BJ (cell line): ENCODE results near the gene HCAR2. TPM values are rescaled to one million over a fixed set of nuclear protein-coding genes. Genes with fewer than 3 reads are reported as not detected.
"Not testable (repeated sequence)": the region's sequence is repeated elsewhere in the genome, so short reads cannot be mapped to it uniquely, and the experiment has no call there.

ENCODE experiments used
- CTCF ChIA-PET: fragments of 350-600 bp; formaldehyde crosslinking; extraction: SDS; loops from one replicate; lab custom pipeline; 2021; ENCODE audit warnings: antibody characterized with exemption, inconsistent platforms; lab: Yijun Ruan, JAX
- POLR2A ChIA-PET: fragments of 300-600 bp; sonication (Branson Sonifier 250); formaldehyde crosslinking; extraction: SDS; loops from one replicate; lab custom pipeline; 2021; ENCODE audit warnings: antibody characterized with exemption; lab: Charles Lee
- DNase-seq: peaks from one replicate; pipeline ENCODE4 v3.0.0-alpha.2; 2011; ENCODE audit warnings: low read depth
- H3K27me3 ChIP-seq: 2 replicates; pipeline ENCODE4 v1.6.0; 2011; ENCODE audit warnings: low read length; ENCODE audit not compliant: control insufficient read depth, insufficient read depth
- H3K36me3 ChIP-seq: 2 replicates; pipeline ENCODE4 v1.5.1; 2011; ENCODE audit warnings: low read length; ENCODE audit not compliant: control insufficient read depth, insufficient read depth
- H3K4me3 ChIP-seq: 2 replicates; pipeline ENCODE4 v1.5.1; 2011; ENCODE audit warnings: low read depth, mild to moderate bottlenecking, control low read depth, low read length
- polyA plus RNA-seq: library from polyadenylated mRNA; depleted of rRNA; stranded (reverse); fragments of >200 nt; gene quantifications from 2 replicates; pipeline ENCODE4 v1.2.3, GENCODE V29; 2011; rRNA removed
- small RNA-seq: library from RNA; depleted of rRNA; stranded (forward); fragments of <200 nt; gene quantifications from one replicate; pipeline ENCODE3, GENCODE V24; 2012; ENCODE audit warnings: low replicate concordance, low read depth; ENCODE audit not compliant: insufficient read length
- TF ChIP-seq, protein P1 (sequence below): IDR thresholded peaks from 2 replicates; pipeline ENCODE4 v1.5.1; 2011; ENCODE audit warnings: low read depth, mild to moderate bottlenecking, control low read depth, inconsistent platforms, low read length, moderate library complexity; ENCODE audit not compliant: insufficient read depth

HCAR2 gene
- polyA plus RNA-seq, 1 experiment: not detected

- no peaks in the 10 kb centered on the region for H3K36me3 ChIP-seq
- no peaks in the 10 kb centered on the region for H3K27me3 ChIP-seq
- no peak for DNase-seq
- POLR2A ChIA-PET: no interaction called here
- CTCF ChIA-PET: interaction anchor here (1.4 kb wide), 1 partner anchor 8 kb away, joined by 5 read pairs; no protein-coding TSS in a partner anchor
- TF ChIP-seq, protein P1, sequence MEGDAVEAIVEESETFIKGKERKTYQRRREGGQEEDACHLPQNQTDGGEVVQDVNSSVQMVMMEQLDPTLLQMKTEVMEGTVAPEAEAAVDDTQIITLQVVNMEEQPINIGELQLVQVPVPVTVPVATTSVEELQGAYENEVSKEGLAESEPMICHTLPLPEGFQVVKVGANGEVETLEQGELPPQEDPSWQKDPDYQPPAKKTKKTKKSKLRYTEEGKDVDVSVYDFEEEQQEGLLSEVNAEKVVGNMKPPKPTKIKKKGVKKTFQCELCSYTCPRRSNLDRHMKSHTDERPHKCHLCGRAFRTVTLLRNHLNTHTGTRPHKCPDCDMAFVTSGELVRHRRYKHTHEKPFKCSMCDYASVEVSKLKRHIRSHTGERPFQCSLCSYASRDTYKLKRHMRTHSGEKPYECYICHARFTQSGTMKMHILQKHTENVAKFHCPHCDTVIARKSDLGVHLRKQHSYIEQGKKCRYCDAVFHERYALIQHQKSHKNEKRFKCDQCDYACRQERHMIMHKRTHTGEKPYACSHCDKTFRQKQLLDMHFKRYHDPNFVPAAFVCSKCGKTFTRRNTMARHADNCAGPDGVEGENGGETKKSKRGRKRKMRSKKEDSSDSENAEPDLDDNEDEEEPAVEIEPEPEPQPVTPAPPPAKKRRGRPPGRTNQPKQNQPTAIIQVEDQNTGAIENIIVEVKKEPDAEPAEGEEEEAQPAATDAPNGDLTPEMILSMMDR: no peak
- H3K4me3 ChIP-seq: no peak overlapping the region
Measured at GRCh38 chr12:122661246-122661645, 41.9 kb downstream of the HCAR2 start.

- Histone ChIP-seq H3K4me3 (no peak overlapping the region), H3K27me3 (no peaks in the 10 kb centered on the region), H3K36me3 (no peaks in the 10 kb centered on the region)
- TF ChIP-seq, protein P1: no peak
- ChIA-PET POLR2A (no interaction called here), CTCF (interaction anchor here (0.7 to 1.9 kb wide), 3 partner anchors 9 to 93 kb away, joined by 3 to 5 read pairs (median 3); no protein-coding TSS in a partner anchor)
- DNase-seq: no peak
Measured at GRCh38 chr12:122659579-122659978, 43.6 kb downstream of the HCAR2 start.

DNA sequence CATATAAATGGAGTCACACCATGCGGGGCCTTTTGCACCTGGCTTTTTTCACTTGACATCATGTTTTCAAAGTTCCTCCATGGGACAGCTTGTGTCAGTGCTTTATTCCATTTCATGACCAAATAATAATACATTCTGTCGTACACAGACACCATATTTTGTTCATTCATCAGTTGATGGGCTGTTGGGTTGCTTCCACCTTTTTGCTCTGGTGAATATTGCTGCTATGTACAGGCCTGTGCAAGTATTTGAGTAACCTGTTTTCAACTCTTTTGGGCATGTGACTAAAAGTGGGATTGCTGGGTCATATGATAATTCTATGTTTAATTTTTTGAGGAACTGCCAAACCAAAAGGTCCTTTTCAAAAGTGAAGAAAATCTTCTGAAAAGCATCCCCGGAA, 46.9 kb downstream of the HCAR2 start:
- ChIA-PET CTCF (interaction anchor here (1.3 kb wide), 1 partner anchor 13 kb away, joined by 4 read pairs; no protein-coding TSS in a partner anchor), POLR2A (no interaction called here)
- H3K27me3 ChIP-seq: no peaks in the 10 kb centered on the region
- DNase-seq: no peak
- TF ChIP-seq, protein P1: no peak
- H3K36me3 ChIP-seq: no peaks in the 10 kb centered on the region
- H3K4me3 ChIP-seq: no peak overlapping the region

- CTCF ChIA-PET: interaction anchor here (1.2 to 1.3 kb wide), 2 partner anchors 9 to 28 kb away, joined by 3 to 5 read pairs; no protein-coding TSS in a partner anchor
- H3K27me3 ChIP-seq, H3K4me3 ChIP-seq, DNase-seq, POLR2A ChIA-PET, H3K36me3 ChIP-seq: not testable (repeated sequence)
Measured at GRCh38 chr12:122653291-122653690, 49.9 kb downstream of the HCAR2 start.

- no peaks in the 10 kb centered on the region for H3K36me3 ChIP-seq
- DNase-seq: no peak
- no peaks in the 10 kb centered on the region for H3K27me3 ChIP-seq
- H3K4me3 ChIP-seq: no peak overlapping the region
- ChIA-PET CTCF (interaction anchor here (0.6 to 1.1 kb wide), 2 partner anchors 14 to 28 kb away, joined by 3 read pairs; no protein-coding TSS in a partner anchor), POLR2A (no interaction called here)
- TF ChIP-seq, protein P1: no peak
Measured at GRCh38 chr12:122651520-122652224, 51.5 kb downstream of the HCAR2 start.

Small RNA genes lying within 50 kb of the gene (small RNA-seq; reads per million reads assigned to genes)
- gene AC026333.2: not detected

Other genes with a start within 250 kb of the HCAR2 start
- 12.7 and 15.0 TPM in 2 replicates for gene ZCCHC8, start 202.4 kb downstream of the HCAR2 start, polyA plus RNA-seq
- gene RSRC2, start 176.4 kb downstream of the HCAR2 start, polyA plus RNA-seq: 13.4 and 24.3 TPM in 2 replicates
- gene KNTC1, start 176.1 kb downstream of the HCAR2 start, polyA plus RNA-seq: 12.5 and 13.6 TPM in 2 replicates
- gene HCAR3, start 13.5 kb upstream of the HCAR2 start, polyA plus RNA-seq: not detected in 2 replicates
- gene HCAR1, start 27.5 kb upstream of the HCAR2 start, polyA plus RNA-seq: not detected in 2 replicates
- 16.1 and 33.3 TPM in 2 replicates for gene DENR, start 49.5 kb upstream of the HCAR2 start, polyA plus RNA-seq
- 0.09 and 0.15 TPM in 2 replicates for gene CCDC62, start 71.2 kb upstream of the HCAR2 start, polyA plus RNA-seq
- 5.7 and 12.8 TPM in 2 replicates for gene HIP1R, start 132.1 kb upstream of the HCAR2 start, polyA plus RNA-seq
- 17.0 and 18.1 TPM in 2 replicates for gene VPS37B, start 192.8 kb upstream of the HCAR2 start, polyA plus RNA-seq